ENCODE measurements around the gene DHX35. TPM values are rescaled to one million over a fixed set of nuclear protein-coding genes. Genes with fewer than 3 reads are reported as not detected.

DHX35 gene
- total and polyA plus RNA-seq, 7 experiments from 2014 or later, result 4.7 to 13.3 (median 10.5) TPM

DNA sequence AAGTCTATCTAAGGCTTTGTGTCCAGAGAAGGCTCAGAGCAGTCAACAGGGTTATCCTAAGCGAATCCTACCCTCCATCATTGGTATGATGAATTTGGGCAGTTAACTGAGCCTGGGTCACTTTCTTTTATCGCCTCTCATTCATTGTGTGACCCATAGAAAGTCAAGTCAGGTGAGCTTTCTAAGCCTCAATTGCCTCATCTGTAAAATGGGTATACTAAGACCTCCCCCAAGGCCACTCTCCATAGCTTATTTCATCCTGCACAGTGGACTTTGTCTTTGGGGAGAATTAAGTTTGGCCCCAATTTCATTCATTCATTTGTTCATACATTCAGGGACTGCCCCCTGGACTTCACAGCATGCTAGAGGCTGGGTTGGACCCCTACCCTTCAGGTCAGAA, 110.5 kb downstream of the DHX35 start:
- H3K4me3 ChIP-seq (ENCODE audit: low read length), result no peak overlapping the region
- peaks cover 0 to 8% (median 4%) of the 10 kb centered on the region in 11 donors for H3K9me3 Mint-ChIP-seq
- ChIA-PET POLR2A (no interaction called here), CTCF (interaction anchor here (1.9 kb wide), 1 partner anchor 8 kb away, joined by 5 read pairs; no protein-coding TSS in a partner anchor)
- H3K4me3 Mint-ChIP-seq, result no peak overlapping the region
- H3K27ac ChIP-seq (ENCODE audit: low read depth, low read length), result no peak overlapping the region
- no peak for ATAC-seq
- H3K27me3 Mint-ChIP-seq, result peaks cover 19 to 53% (median 31%) of the 10 kb centered on the region in 5 donors
- intact Hi-C loops (cut with micrococcal nuclease), result loop anchor here in 1 of 2 donors (10.0 kb wide), 1 partner anchor 878 kb away; no protein-coding TSS in a partner anchor
- no peaks in the 10 kb centered on the region for H3K9me3 ChIP-seq (ENCODE audit: control insufficient read depth in 2 of 3, low read length in 3 of 3)
- H3K4me1 Mint-ChIP-seq, result no peaks in the 10 kb centered on the region
- DNase-seq, result no peak
- H3K27me3 ChIP-seq (ENCODE audit: control insufficient read depth in 2 of 2, insufficient read depth in 2 of 2, low read length in 2 of 2), result no peaks in the 10 kb centered on the region
- H3K36me3 ChIP-seq (ENCODE audit: control insufficient read depth in 2 of 3, insufficient read depth in 3 of 3, low read length in 3 of 3), result no peaks in the 10 kb centered on the region
- H3K4me1 ChIP-seq (ENCODE audit: control insufficient read depth in 2 of 2, insufficient read depth in 2 of 2, low read length in 2 of 2), result no peaks in the 10 kb centered on the region
- no peaks in the 10 kb centered on the region for H3K36me3 Mint-ChIP-seq
- H3K27ac Mint-ChIP-seq, result no peak overlapping the region

DNA sequence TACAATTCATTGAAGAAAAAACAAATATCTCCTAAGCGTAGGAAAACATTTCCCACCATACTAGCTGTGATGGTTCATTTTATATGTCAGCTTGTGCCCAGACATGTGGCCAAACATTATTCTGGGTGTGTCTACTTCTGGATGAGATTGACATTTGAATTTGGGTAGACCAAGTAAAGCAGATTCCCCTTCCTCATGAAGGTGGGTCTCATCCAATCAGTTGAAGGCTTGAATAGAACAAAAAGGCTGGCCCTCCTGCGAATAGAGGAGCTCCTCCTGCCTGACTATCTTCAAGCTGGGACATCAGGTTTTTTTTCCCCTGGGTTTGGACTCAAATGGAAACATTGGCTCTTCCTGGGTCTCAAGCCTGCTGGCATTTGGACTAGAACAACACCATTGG, 113.6 kb downstream of the DHX35 start:
- Histone ChIP-seq H3K27me3 (ENCODE audit: control insufficient read depth in 2 of 2, insufficient read depth in 2 of 2, low read length in 2 of 2) (no peaks in the 10 kb centered on the region), H3K4me1 (ENCODE audit: control insufficient read depth in 2 of 2, insufficient read depth in 2 of 2, low read length in 2 of 2) (no peaks in the 10 kb centered on the region), H3K9me3 (ENCODE audit: control insufficient read depth in 2 of 3, low read length in 3 of 3) (no peaks in the 10 kb centered on the region), H3K36me3 (ENCODE audit: control insufficient read depth in 2 of 3, insufficient read depth in 3 of 3, low read length in 3 of 3) (no peaks in the 10 kb centered on the region), H3K4me3 (ENCODE audit: low read length) (no peak overlapping the region), H3K27ac (ENCODE audit: low read depth, low read length) (no peak overlapping the region)
- Mint-ChIP-seq H3K27me3 (peaks cover 22 to 45% (median 35%) of the 10 kb centered on the region in 5 donors), H3K9me3 (no peaks in the 10 kb centered on the region), H3K36me3 (no peaks in the 10 kb centered on the region), H3K27ac (no peak overlapping the region), H3K4me1 (peaks cover 0 to 7% (median 0%) of the 10 kb centered on the region in 7 donors), H3K4me3 (no peak overlapping the region)
- intact Hi-C loops (cut with micrococcal nuclease), result loop anchor here in 1 of 2 donors (10.0 kb wide), 1 partner anchor 881 kb away; no protein-coding TSS in a partner anchor
- no peak for ATAC-seq
- DNase-seq, result no peak
- POLR2A ChIA-PET, result no interaction called here
- CTCF ChIA-PET, result interaction anchor here (0.7 to 2.8 kb wide), 2 partner anchors 24 to 26 kb away, joined by 3 to 24 read pairs; no protein-coding TSS in a partner anchor

DNA sequence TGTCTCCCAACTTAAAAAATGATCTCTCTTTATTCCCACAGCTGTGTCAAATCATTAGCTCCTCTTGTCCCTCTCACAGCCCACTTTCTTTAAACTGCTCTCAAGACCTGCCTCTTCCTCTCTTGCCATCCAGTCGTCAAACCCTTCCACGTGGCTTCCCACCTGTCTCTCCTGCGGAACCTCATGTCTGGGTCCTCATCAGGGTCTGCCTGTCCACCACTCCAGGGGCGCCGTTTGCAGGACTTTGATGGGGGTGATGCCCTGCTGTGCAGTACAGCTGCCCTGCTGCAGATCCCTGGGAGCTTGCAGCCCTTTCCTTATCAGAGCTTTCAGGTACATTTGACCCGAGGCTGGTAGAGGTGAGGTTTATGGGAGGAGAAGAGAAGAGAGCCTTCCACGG, 114.8 kb downstream of the DHX35 start:
- Mint-ChIP-seq H3K36me3 (no peaks in the 10 kb centered on the region), H3K9me3 (no peaks in the 10 kb centered on the region), H3K4me1 (peaks cover 0 to 12% (median 0%) of the 10 kb centered on the region in 7 donors), H3K27ac (no peak overlapping the region), H3K27me3 (peaks cover 17 to 46% (median 39%) of the 10 kb centered on the region in 5 donors), H3K4me3 (no peak overlapping the region)
- ATAC-seq, result no peak
- POLR2A ChIA-PET, result no interaction called here
- intact Hi-C loops (cut with micrococcal nuclease), result loop anchor here in 1 of 2 donors (10.0 kb wide), 1 partner anchor 882 kb away; no protein-coding TSS in a partner anchor
- Histone ChIP-seq H3K27ac (ENCODE audit: low read depth, low read length) (no peak overlapping the region), H3K4me1 (ENCODE audit: control insufficient read depth in 2 of 2, insufficient read depth in 2 of 2, low read length in 2 of 2) (no peaks in the 10 kb centered on the region), H3K36me3 (ENCODE audit: control insufficient read depth in 2 of 3, insufficient read depth in 3 of 3, low read length in 3 of 3) (no peaks in the 10 kb centered on the region), H3K9me3 (ENCODE audit: control insufficient read depth in 2 of 3, low read length in 3 of 3) (no peaks in the 10 kb centered on the region), H3K27me3 (ENCODE audit: control insufficient read depth in 2 of 2, insufficient read depth in 2 of 2, low read length in 2 of 2) (no peaks in the 10 kb centered on the region), H3K4me3 (ENCODE audit: low read length) (no peak overlapping the region)
- DNase-seq, result no peak
- CTCF ChIA-PET, result interaction anchor here (7.5 kb wide), 1 partner anchor 28 kb away, joined by 100 read pairs; no protein-coding TSS in a partner anchor

DNA sequence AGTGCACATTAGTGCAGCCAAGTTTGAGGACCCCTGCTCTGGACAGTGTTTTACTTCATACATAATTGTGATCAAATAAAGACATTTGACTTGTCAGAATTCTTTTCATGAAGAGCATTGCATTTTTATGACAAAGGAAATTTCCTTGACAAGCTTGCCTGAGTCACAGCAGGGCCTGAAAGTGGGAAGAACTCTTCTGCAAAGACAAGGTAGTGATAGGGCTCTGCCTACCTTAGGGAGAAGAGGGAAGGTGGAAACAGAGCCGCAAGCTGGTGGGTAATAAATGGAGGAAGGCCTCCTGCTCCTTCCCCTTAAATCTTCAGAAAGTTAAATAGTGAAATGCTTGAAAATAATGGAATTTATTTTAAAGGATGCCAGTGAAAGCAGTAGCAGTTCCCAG, 118.2 kb downstream of the DHX35 start:
- Histone ChIP-seq H3K27me3 (ENCODE audit: control insufficient read depth in 2 of 2, insufficient read depth in 2 of 2, low read length in 2 of 2) (no peaks in the 10 kb centered on the region), H3K36me3 (ENCODE audit: control insufficient read depth in 2 of 3, insufficient read depth in 3 of 3, low read length in 3 of 3) (no peaks in the 10 kb centered on the region), H3K4me1 (ENCODE audit: control insufficient read depth in 2 of 2, insufficient read depth in 2 of 2, low read length in 2 of 2) (no peaks in the 10 kb centered on the region), H3K27ac (ENCODE audit: low read depth, low read length) (no peak overlapping the region), H3K9me3 (ENCODE audit: control insufficient read depth in 2 of 3, low read length in 3 of 3) (no peaks in the 10 kb centered on the region), H3K4me3 (ENCODE audit: low read length) (no peak overlapping the region)
- Mint-ChIP-seq H3K4me1 (peaks cover 0 to 12% (median 0%) of the 10 kb centered on the region in 7 donors), H3K9me3 (no peaks in the 10 kb centered on the region), H3K27me3 (peaks cover 15 to 48% (median 26%) of the 10 kb centered on the region in 5 donors), H3K36me3 (no peaks in the 10 kb centered on the region), H3K4me3 (no peak overlapping the region), H3K27ac (no peak overlapping the region)
- intact Hi-C loops (cut with micrococcal nuclease), result no loop called here
- ChIA-PET CTCF (interaction anchor here (0.8 to 7.5 kb wide), 11 partner anchors 8 to 287 kb away, joined by 3 to 100 read pairs (median 4); no protein-coding TSS in a partner anchor), POLR2A (no interaction called here)
- ATAC-seq, result no peak
- DNase-seq, result no peak

DNA sequence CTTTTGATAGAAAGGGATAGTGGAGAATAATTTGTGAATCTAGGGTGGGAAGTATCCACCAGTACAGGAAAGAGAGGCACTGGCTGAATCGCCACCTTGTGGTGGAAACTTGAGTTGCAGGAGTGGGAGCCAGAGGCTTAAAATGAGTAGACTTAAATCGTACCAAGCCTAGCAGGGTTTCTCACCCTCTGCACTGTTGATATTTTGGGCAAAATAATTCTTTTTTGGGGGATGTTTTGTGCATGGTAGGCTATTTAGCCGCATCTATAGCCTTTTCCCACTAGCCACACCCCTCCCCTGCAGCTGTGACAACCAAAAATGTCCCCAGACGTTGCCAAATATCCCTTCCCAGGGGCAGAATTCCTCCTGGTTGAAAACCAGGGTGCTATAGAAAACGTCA, 119.1 kb downstream of the DHX35 start:
- Mint-ChIP-seq H3K9me3 (peaks cover 0 to 3% (median 0%) of the 10 kb centered on the region in 11 donors), H3K27me3 (peaks cover 11 to 52% (median 26%) of the 10 kb centered on the region in 5 donors), H3K27ac (no peak overlapping the region), H3K36me3 (no peaks in the 10 kb centered on the region), H3K4me3 (no peak overlapping the region), H3K4me1 (peaks cover 0 to 12% (median 0%) of the 10 kb centered on the region in 7 donors)
- CTCF ChIA-PET, result interaction anchor here (0.7 to 7.5 kb wide), 10 partner anchors 9 to 222 kb away, joined by 3 to 100 read pairs (median 4); no protein-coding TSS in a partner anchor
- intact Hi-C loops (cut with micrococcal nuclease), result loop anchor here (1.0 kb wide), 3 partner anchors 31 to 435 kb away; partner anchors contain the start of gene FAM83D (in 1 of the 2)
- ATAC-seq, result peak; percentile 78
- no peak overlapping the region for H3K4me3 ChIP-seq (ENCODE audit: low read length)
- no peaks in the 10 kb centered on the region for H3K36me3 ChIP-seq (ENCODE audit: control insufficient read depth in 2 of 3, insufficient read depth in 3 of 3, low read length in 3 of 3)
- no peaks in the 10 kb centered on the region for H3K9me3 ChIP-seq (ENCODE audit: control insufficient read depth in 2 of 3, low read length in 3 of 3)
- POLR2A ChIA-PET, result no interaction called here
- H3K27me3 ChIP-seq (ENCODE audit: control insufficient read depth in 2 of 2, insufficient read depth in 2 of 2, low read length in 2 of 2), result no peaks in the 10 kb centered on the region
- no peaks in the 10 kb centered on the region for H3K4me1 ChIP-seq (ENCODE audit: control insufficient read depth in 2 of 2, insufficient read depth in 2 of 2, low read length in 2 of 2)
- no peak overlapping the region for H3K27ac ChIP-seq (ENCODE audit: low read depth, low read length)
- peak; percentile 46 to 81 (median 68) for DNase-seq

DNA sequence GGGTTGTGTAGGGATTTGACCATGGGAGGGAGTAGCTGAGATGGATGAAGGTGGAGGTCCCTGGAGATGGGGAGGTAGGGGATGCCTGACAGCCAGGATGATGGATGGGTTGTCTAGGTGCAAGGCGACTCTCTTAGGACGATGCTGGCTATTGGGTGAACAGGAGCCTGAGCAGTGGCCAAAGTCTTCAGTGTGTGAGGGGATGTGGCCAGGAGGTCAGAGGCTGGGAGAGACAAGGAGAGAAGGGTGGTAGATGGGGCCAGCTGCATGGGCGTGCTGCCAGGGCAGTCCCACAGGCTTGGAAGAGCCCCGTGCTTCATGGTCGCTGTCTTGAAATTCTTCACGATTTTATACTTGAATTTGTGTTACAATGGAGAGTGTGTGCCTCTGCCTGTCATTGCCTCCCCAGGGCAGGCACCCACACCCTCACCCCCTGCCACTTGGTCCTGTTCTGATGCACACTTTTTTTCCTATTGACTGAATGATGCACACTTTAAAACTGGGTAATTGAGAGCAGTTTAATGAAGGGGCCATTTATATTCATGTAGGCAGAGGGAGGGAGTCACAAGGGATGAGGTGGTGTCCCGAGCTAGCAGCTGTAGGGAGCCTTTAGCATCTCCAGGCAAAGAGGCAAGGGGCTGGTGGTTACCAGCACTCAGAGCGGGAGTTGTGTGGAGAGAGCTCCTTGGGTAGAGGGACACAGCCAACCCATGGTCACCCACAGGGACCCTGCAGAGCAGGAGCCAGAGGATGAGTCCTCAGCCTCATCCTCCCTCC, 120.7 kb downstream of the DHX35 start:
- intact Hi-C loops (cut with micrococcal nuclease), result no loop called here
- peaks cover 6 to 43% (median 20%) of the 10 kb centered on the region in 5 donors for H3K27me3 Mint-ChIP-seq

More for the DNA sequence above, 120.7 kb downstream of the DHX35 start:
- H3K27me3 ChIP-seq (ENCODE audit: control insufficient read depth in 2 of 2, insufficient read depth in 2 of 2, low read length in 2 of 2), result no peaks in the 10 kb centered on the region
- DNase-seq (no peak), ATAC-seq (no peak)
- no peak overlapping the region for H3K4me3 ChIP-seq (ENCODE audit: low read length)
- H3K9me3 ChIP-seq (ENCODE audit: control insufficient read depth in 2 of 3, low read length in 3 of 3), result no peaks in the 10 kb centered on the region
- no peaks in the 10 kb centered on the region for H3K4me1 ChIP-seq (ENCODE audit: control insufficient read depth in 2 of 2, insufficient read depth in 2 of 2, low read length in 2 of 2)
- CTCF ChIA-PET, result interaction anchor here (0.6 to 7.5 kb wide), 3 partner anchors 34 to 254 kb away, joined by 3 to 100 read pairs (median 3); no protein-coding TSS in a partner anchor
- Mint-ChIP-seq H3K9me3 (peaks cover 0 to 4% (median 0%) of the 10 kb centered on the region in 11 donors), H3K4me1 (peaks cover 0 to 12% (median 0%) of the 10 kb centered on the region in 7 donors), H3K4me3 (no peak overlapping the region), H3K36me3 (no peaks in the 10 kb centered on the region), H3K27ac (no peak overlapping the region)
- no peak overlapping the region for H3K27ac ChIP-seq (ENCODE audit: low read depth, low read length)
- H3K36me3 ChIP-seq (ENCODE audit: control insufficient read depth in 2 of 3, insufficient read depth in 3 of 3, low read length in 3 of 3), result no peaks in the 10 kb centered on the region
- POLR2A ChIA-PET, result no interaction called here

All from naive thymus-derived CD4-positive, alpha-beta T cell (primary cell).